ENCODE measurements around the gene COL24A1. TPM values are rescaled to one million over a fixed set of nuclear protein-coding genes. Genes with fewer than 3 reads are reported as not detected.

COL24A1 gene
- 1 to 10 TPM; 5.8 to 8.6 (median 7.8) TPM for total RNA-seq
- 1 to 10 TPM in 1 of 3 donors, under 1 TPM in 1, not detected in 1; under 0.01 to 1.5 TPM for polyA plus RNA-seq

DNA sequence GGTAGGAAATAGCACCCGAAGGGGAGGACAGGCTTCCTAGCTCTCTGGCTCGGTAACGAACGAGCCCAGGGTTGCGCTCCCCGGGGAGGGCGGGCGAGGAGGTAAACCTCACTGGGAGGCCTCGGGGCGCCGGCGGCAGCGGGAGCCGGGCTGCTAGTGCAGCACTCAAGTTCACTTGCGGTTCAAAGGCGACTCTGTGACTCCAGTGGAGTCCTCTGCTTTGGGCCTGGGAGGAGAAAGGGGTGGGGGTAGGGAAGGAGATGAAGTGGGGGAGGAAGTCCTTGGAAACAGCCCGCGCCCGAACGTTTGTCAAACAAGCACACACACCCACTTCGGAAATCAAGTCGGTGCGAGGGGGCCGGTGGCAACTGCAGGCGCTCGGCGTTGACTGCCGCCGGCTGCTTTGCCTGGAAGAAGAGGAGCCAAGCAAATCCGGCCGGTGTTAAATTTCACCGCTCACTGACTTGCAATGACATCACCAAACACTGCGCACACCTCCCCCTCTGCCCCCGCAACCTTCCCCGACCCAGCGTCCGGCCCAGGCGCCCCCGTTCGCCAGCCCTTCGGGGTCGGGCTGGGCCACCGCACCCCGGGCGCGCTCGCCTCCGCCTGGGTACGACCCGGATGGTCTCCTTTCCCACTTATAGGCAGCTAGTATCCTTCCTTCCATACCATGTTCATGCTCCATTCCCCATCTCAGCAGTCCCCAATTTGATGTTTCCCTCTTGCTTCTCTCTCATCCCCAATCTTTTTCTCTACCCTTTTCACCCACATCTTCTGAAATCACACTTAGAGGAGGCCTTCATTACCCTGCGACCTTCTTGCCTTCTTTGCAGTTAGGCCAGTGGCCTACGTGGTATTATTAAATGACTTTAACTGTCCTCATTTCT is at the start of gene COL24A1:
Gene COL24A1 (minus strand): TSS at position 207 of the 890 bp plus-strand sequence. CDS start 376 bp downstream, outside the sequence.
- WGBS, 2 donors: 15 to 20% methylated on average over 52 of the region's 52 CpGs
- no peaks in the 10 kb centered on the region for H3K27me3 ChIP-seq
- TF ChIP-seq, protein P1, sequence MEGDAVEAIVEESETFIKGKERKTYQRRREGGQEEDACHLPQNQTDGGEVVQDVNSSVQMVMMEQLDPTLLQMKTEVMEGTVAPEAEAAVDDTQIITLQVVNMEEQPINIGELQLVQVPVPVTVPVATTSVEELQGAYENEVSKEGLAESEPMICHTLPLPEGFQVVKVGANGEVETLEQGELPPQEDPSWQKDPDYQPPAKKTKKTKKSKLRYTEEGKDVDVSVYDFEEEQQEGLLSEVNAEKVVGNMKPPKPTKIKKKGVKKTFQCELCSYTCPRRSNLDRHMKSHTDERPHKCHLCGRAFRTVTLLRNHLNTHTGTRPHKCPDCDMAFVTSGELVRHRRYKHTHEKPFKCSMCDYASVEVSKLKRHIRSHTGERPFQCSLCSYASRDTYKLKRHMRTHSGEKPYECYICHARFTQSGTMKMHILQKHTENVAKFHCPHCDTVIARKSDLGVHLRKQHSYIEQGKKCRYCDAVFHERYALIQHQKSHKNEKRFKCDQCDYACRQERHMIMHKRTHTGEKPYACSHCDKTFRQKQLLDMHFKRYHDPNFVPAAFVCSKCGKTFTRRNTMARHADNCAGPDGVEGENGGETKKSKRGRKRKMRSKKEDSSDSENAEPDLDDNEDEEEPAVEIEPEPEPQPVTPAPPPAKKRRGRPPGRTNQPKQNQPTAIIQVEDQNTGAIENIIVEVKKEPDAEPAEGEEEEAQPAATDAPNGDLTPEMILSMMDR (IDR thresholded peaks at IDR 0.05): no peak
- peak in 3 of 4 donors; percentile 15 to 66 (median 38) for TF ChIP-seq POLR2AphosphoS5 (IDR thresholded peaks at IDR 0.05)
- H3K36me3 ChIP-seq: no peaks in the 10 kb centered on the region
- no peaks in the 10 kb centered on the region for H3K9me3 ChIP-seq
- H3K4me1 ChIP-seq: peaks cover 0 to 48% (median 41%) of the 10 kb centered on the region in 4 donors
- intact Hi-C loops (cut with DNase I): loop anchor here (2.0 kb wide), 1 partner anchor 34 kb away; no protein-coding TSS in a partner anchor
- H3K27ac ChIP-seq: peak within 1 kb of the TSS; percentile 76 to 85 (median 78)
- peak; percentile 84 for DNase-seq
- peak within 1 kb of the TSS; percentile 29 to 54 (median 44) for H3K4me3 ChIP-seq

DNA sequence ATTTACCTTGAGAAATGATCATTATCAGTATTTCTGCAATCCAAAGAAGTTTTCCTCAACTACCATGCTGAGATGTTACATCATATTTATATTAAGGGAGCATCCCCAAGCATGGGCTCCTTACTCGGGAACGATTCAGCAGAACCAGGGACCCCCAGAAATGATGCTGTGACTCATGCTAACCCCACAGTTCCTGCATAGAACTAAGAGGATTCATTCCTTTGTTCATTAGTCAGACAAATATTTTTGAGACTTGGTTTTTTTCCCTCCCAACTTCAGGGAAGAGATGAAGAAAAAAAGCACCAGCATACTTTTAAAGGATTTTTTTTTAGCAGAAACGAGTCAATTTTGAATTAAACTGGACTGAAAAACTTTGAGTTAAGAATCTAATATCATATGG is 49.2 kb upstream of the COL24A1 start:
- DNase-seq: no peak
- intact Hi-C loops (cut with DNase I): no loop called here
- no peaks in the 10 kb centered on the region for H3K9me3 ChIP-seq
- no peak overlapping the region for H3K4me3 ChIP-seq
- no peaks in the 10 kb centered on the region for H3K27me3 ChIP-seq
- TF ChIP-seq POLR2A (IDR thresholded peaks at IDR 0.05) (no peak), POLR2AphosphoS5 (IDR thresholded peaks at IDR 0.05) (no peak), EP300 (IDR thresholded peaks at IDR 0.05) (no peak)
- TF ChIP-seq, protein P1 (IDR thresholded peaks at IDR 0.05): no peak
- H3K36me3 ChIP-seq: no peaks in the 10 kb centered on the region
- peaks cover 0 to 29% (median 9%) of the 10 kb centered on the region in 4 donors for H3K4me1 ChIP-seq
- no peak overlapping the region for H3K27ac ChIP-seq
- WGBS, 2 donors: 70 to 77% methylated on average over 3 of the region's 3 CpGs

DNA sequence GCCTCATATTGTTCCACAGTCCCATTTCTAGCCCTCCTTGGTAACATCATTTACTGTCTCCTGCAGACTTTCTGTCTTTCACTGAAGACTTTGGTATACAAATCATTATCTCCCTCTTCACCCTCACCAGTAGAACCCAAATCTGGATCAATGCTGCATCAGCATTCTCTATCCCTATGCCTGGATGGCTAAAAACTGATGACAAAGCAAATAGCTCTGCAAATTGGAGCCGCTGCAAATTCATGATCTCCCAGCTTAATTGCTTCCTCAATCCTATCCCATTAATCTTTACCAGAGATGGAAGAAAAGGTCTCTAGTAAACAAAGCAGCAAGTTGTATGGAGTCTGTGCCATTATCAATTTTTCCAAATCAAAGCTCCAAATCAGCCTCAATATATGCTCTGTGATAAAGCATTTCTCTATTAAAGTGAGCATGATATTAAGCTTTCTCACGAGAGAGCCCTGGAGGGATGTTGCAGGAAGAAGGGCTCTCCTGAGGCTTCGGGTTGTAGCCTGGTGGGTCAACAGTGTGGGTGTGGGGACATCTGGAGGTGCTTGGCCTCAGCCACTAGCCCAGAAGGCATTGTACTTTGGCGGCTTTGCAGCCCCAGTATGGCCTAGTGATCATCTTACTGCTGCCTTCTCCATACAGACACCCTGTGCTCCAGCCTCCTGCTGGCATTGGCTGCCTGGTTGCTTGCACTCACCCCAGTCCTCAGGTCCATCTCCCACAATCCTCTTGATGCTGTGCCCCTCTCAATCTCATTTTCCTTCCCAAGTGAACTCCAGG is 46.2 kb upstream of the COL24A1 start:
- WGBS, 2 donors: 70 to 78% methylated on average over 4 of the region's 4 CpGs
- Histone ChIP-seq H3K36me3 (no peaks in the 10 kb centered on the region), H3K27ac (no peak overlapping the region), H3K4me3 (no peak overlapping the region), H3K4me1 (peaks cover 0 to 11% (median 2%) of the 10 kb centered on the region in 4 donors), H3K9me3 (no peaks in the 10 kb centered on the region), H3K27me3 (no peaks in the 10 kb centered on the region)
- intact Hi-C loops (cut with DNase I): no loop called here
- TF ChIP-seq, protein P1 (IDR thresholded peaks at IDR 0.05): no peak
- TF ChIP-seq POLR2AphosphoS5 (IDR thresholded peaks at IDR 0.05) (no peak), POLR2A (IDR thresholded peaks at IDR 0.05) (no peak)
- DNase-seq: no peak

GRCh38 chr1:86201311-86201710 is 44.7 kb upstream of the COL24A1 start:
- Histone ChIP-seq H3K27me3 (no peaks in the 10 kb centered on the region), H3K4me3 (no peak overlapping the region), H3K27ac (no peak overlapping the region), H3K36me3 (no peaks in the 10 kb centered on the region), H3K9me3 (no peaks in the 10 kb centered on the region), H3K4me1 (peaks cover 0 to 15% (median 0%) of the 10 kb centered on the region in 4 donors)
- DNase-seq: no peak
- WGBS, 2 donors: 60 to 75% methylated on average over 2 of the region's 2 CpGs
- intact Hi-C loops (cut with DNase I): no loop called here
- TF ChIP-seq, protein P1 (IDR thresholded peaks at IDR 0.05): no peak
- TF ChIP-seq POLR2A (IDR thresholded peaks at IDR 0.05) (no peak), EP300 (IDR thresholded peaks at IDR 0.05) (no peak), POLR2AphosphoS5 (IDR thresholded peaks at IDR 0.05) (no peak)

All from sigmoid colon (tissue), 7 donors.